ENCODE measurements around the gene TBC1D13. TPM values are rescaled to one million over a fixed set of nuclear protein-coding genes. Genes with fewer than 3 reads are reported as not detected.
"Not testable (repeated sequence)": the region's sequence is repeated elsewhere in the genome, so short reads cannot be mapped to it uniquely, and the experiment has no call there.

The TBC1D13 gene
- total RNA-seq, 1 experiment from 2014 or later, result 17.6 TPM

- DNase-seq (ENCODE audit: low read depth), result not testable (repeated sequence)
Measured at GRCh38 chr9:128843171-128843570, 56.1 kb downstream of the TBC1D13 start.

GRCh38 chr9:128845186-128845931 lies 58.3 kb downstream of the TBC1D13 start:
- peak; percentile 85 for DNase-seq (ENCODE audit: low read depth)

- DNase-seq (ENCODE audit: low read depth), result no peak
Measured at GRCh38 chr9:128846680-128847030, 59.6 kb downstream of the TBC1D13 start.

GRCh38 chr9:128847803-128848202 lies 60.8 kb downstream of the TBC1D13 start:
- no peak for DNase-seq (ENCODE audit: low read depth)

- DNase-seq (ENCODE audit: low read depth), result not testable (repeated sequence)
Measured at GRCh38 chr9:128851024-128851423, 64.0 kb downstream of the TBC1D13 start.

- peak; percentile 58 for DNase-seq (ENCODE audit: low read depth)
Measured at GRCh38 chr9:128851779-128852600, 64.9 kb downstream of the TBC1D13 start.

GRCh38 chr9:128852646-128853045 lies 65.6 kb downstream of the TBC1D13 start:
- DNase-seq (ENCODE audit: low read depth), result not testable (repeated sequence)

GRCh38 chr9:128854454-128854853 lies 67.4 kb downstream of the TBC1D13 start:
- DNase-seq (ENCODE audit: low read depth), result not testable (repeated sequence)

- not testable (repeated sequence) for DNase-seq (ENCODE audit: low read depth)
Measured at GRCh38 chr9:128858476-128858875, 71.4 kb downstream of the TBC1D13 start.

Other genes starting within 250 kb of the TBC1D13 start
- gene SPTAN1, start 234.7 kb upstream of the TBC1D13 start, total RNA-seq (2014; rRNA removed), result 169 and 208 TPM in 2 replicates
- 160 and 162 TPM in 2 replicates for gene DYNC2I2, start 130.4 kb upstream of the TBC1D13 start, total RNA-seq (2014; rRNA removed)
- gene SET, start 98.0 kb upstream of the TBC1D13 start, total RNA-seq (2014; rRNA removed), result 454 and 528 TPM in 2 replicates
- gene PKN3, start 84.8 kb upstream of the TBC1D13 start, total RNA-seq (2014; rRNA removed), result 4.2 and 4.4 TPM in 2 replicates
- 60.5 and 64.6 TPM in 2 replicates for gene ZDHHC12, start 63.1 kb upstream of the TBC1D13 start, total RNA-seq (2014; rRNA removed)
- 24.2 and 24.5 TPM in 2 replicates for gene ZER1, start 15.3 kb upstream of the TBC1D13 start, total RNA-seq (2014; rRNA removed)
- 30.5 and 48.3 TPM in 2 replicates for gene ENDOG, start 31.2 kb downstream of the TBC1D13 start, total RNA-seq (2014; rRNA removed)
- gene SPOUT1, start 42.5 kb downstream of the TBC1D13 start, total RNA-seq (2014; rRNA removed), result 29.9 and 32.1 TPM in 2 replicates
- 9.6 and 9.8 TPM in 2 replicates for gene KYAT1, start 94.7 kb downstream of the TBC1D13 start, total RNA-seq (2014; rRNA removed)
- gene LRRC8A, start 94.9 kb downstream of the TBC1D13 start, total RNA-seq (2014; rRNA removed), result 42.3 and 46.8 TPM in 2 replicates
- gene PHYHD1, start 133.7 kb downstream of the TBC1D13 start, total RNA-seq (2014; rRNA removed), result 17.3 and 19.5 TPM in 2 replicates
- 34.4 and 39.0 TPM in 2 replicates for gene DOLK, start 160.3 kb downstream of the TBC1D13 start, total RNA-seq (2014; rRNA removed)
- 61.6 and 80.0 TPM in 2 replicates for gene NUP188, start 160.4 kb downstream of the TBC1D13 start, total RNA-seq (2014; rRNA removed)
- 48.2 and 52.6 TPM in 2 replicates for gene SH3GLB2, start 241.1 kb downstream of the TBC1D13 start, total RNA-seq (2014; rRNA removed)
- gene MIGA2, start 249.4 kb downstream of the TBC1D13 start, total RNA-seq (2014; rRNA removed), result 29.1 and 31.4 TPM in 2 replicates